Fibroblast of skin of back (primary cell): ENCODE data around the gene AP4E1.
A peak's percentile ranks its signal among the peaks of the same experiment; 100 is the strongest.
"Not testable (repeated sequence)": the region's sequence is repeated elsewhere in the genome, so short reads cannot be mapped to it uniquely, and the experiment has no call there.

Source experiments
- DNase-seq: peaks from one replicate; pipeline ENCODE4 v3.0.0-alpha.2; 2013

Gene AP4E1

DNA sequence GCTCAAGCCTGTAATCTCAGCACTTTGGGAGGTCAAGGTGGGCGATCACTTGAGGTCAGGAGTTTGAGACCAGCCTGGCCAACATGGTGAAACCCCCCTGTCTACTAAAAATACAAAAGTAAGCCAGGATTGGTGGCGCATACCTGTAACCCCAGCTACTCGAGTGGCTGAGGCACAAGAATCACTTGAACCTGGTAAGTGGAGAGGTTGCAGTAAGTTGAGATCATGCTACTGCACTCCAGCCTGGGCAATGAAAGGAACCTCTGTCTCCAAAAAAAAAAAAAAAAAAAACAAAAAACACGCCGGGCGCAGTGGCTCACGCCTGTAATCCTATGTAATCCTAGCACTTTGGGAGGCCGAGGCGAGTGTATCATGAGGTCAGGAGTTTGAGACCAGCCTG is 18.9 kb upstream of the AP4E1 start:
- DNase-seq = no peak

DNA sequence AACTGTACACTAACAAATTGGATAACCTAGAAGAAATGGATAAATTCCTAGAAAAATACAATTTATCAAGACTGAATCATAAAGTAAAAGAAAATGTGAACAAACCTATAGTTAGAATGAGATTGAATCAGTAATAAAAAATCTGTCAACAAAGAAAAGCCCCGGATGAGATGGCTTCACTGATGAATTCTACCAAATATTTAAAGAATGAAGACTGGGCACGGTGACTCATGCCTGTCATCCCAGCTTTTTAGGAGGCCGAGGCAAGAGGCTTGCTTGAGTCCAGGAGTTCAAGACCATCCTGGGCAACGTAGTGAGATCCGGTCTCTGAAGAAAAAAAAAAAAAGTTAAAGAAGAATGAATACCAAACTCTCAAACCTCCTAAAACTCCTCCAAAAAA is 17.7 kb upstream of the AP4E1 start:
- DNase-seq = peak; percentile 69

DNA sequence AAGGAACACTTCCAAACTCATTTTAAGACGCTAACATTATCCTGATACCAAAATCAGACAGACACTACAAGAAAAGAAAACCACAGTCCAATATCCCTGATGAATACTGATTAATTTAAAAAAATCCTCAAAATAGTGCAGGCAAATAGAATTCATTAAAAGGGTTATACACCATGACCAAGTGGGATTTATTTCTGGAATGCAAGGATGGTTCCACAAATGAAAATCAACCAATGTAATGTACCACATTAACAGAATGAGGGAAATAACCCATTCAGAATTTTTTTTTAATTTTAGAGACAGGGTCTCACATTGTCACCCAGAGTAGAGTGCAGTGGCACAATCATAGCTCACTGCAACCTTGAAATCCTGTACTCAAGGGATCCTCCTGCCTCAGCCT is 17.3 kb upstream of the AP4E1 start:
- no peak for DNase-seq

DNA sequence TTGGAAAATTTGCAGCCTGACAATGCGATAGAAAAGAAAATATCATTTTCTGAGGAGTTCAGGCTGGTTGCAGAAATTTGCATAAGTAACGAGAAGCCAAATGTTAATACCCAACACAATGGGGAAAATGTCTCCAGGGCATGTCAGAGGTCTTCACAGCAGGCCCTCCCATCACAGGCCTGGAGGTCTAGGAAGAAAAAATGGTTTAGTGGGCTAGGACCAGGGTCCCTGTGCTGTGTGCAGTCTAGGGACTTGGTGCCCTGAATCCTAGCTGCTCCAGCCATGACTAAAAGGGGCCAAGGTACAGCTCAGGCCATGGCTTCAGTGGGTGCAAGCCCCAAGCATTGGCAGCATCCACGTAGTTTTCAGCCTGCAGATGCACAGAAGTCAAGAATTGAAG is 14.5 kb upstream of the AP4E1 start:
- DNase-seq = no peak

DNA sequence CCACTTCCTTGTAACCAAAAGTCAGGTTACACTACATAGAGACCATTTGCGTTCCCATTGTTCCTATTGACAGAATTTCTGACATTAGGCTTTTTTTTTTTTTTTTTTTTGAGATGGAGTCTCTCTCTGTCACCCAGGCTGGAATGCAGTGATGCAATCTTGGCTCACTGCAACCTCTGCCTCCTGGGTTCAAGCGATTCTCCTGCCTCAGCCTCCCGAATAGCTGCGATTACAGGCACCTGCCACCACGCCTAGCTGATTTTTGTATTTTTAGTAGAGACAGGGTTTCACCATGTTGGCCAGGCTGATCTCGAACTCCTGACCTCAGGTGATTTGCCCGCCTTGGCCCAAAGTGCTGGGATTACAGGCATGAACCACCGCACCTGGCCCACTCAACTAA is 7.1 kb upstream of the AP4E1 start:
- not testable (repeated sequence) for DNase-seq

DNA sequence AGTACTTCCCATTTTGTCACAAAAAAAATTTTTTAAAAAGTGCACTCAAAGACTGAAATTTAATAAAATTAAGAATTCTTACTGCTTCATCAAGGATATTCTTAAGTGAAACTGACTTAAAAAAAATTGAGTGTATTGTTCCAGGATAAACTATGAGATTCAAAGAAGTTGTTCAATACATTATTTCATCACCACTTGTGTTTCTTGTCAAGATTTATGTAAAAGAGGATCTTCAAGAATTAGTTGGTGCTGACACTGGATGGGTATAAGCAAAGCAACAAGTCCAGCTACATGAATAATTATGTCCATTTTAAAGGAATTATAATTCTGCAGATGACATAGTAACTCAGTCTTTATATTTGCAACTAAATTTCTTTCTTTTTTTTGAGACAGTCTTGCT is 4.3 kb upstream of the AP4E1 start:
- no peak for DNase-seq

DNA sequence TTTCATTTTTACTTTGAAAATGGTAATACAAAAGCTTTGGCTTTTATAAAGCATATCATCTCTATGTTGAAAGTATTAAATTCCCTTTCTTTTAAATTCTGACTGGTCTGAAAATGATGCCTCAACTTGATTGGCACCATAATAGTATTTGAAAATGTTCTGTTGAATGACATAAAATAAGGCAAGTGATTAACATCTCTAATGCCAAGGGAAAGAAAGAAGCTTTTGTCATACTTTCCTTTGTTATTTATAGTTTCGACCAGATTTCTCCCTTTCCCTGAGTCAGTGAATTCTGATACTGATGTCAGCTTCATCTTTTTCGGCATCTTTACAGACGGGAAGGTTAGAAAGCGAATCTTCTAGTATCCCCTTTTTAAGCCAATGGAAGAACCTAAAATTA is 3.4 kb upstream of the AP4E1 start:
- no peak for DNase-seq

DNA sequence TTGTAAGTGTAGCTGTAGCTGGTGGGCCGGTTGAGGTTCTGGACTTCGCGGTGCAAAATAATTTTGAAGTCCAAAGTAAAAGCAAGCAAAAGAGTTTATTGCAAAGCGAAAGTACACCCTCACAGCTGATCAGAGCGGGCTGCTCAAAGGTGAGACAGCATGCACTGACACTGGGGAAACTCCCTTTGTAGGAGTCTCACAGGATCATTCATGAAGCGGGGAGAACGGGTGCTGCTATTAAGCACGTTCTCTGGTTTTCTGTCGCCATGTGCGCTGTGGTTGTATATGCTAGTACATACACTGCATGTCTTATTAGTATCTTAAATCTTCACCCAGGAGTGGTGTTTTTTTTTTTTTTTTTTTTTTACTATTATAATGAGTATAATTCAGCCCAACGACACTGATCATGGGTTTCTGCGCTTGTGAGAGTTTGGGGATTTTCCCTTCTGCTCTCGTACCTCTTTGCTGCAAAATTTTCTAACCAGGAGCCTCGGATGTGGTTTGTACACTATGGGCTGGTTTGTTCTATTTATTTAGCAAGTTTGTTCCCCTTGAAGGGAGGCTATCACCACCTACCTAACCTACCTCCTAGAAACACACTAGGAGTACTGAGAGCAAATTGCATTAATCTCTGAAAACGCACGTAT is 1.4 kb upstream of the AP4E1 start:
- DNase-seq = no peak

DNA sequence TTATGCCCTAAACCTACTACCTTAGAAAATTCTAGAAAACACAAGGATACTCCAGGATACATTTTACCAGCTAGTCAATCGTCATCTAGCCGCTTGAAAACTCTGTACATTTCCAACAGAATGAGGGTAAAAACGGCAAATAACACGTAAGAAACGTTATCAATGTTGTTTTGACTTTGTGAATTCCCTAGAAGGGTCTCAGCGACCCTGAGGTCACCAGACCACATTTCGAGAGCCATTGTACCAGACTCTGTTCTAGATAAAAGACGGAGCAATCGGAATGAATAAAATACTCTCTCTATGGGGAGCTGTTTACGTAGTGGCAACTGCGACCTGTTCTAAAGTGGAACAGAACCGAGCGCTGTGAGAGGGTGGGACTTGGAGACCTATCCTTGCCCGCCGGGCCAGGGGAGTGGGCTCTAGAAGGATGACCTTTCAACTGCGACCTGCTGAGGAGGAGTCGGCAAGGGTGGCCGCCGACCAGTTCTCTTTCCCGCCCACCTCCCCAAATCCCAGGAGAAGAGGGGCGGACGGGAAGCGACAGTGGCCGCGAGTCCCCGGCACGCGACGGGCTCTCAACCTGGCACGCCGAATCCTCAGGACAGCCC is 778 bp upstream of the AP4E1 start:
- peak; percentile 32 for DNase-seq

DNA sequence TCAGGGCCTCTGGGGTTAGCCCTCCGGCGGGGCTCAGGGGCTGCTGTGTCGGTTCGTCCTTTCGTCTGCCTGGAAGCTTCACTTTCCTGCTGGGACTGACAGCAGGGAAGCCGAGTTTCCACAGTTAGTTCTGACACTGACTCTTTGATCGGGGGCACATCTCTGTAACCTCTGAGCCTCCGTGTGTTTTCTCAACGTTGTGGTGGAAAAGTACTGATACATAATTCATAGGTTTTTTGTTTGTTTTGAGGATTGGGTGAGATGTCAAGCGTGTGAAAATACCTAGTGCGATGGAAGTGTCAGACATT is 481 bp downstream of the AP4E1 start:
- DNase-seq = no peak

DNA sequence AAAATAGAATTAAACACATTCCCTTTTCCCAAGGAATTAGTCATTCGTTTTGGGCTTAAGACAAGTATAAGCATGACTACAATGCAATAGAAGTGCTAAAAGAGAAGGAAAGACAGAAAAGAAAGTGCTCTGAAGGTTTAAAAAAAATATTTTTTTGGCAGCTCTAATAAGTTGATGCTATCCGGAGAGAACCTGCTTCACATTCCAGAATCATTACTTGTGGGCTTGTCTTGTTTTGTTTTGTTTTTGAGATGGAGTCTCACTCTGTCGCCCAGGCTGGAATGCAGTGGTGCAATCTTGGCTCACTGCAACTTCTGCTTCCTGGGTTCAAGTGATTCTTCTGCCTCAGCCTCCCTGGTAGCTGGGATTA is 1.9 kb downstream of the AP4E1 start:
- peak; percentile 94 for DNase-seq

DNA sequence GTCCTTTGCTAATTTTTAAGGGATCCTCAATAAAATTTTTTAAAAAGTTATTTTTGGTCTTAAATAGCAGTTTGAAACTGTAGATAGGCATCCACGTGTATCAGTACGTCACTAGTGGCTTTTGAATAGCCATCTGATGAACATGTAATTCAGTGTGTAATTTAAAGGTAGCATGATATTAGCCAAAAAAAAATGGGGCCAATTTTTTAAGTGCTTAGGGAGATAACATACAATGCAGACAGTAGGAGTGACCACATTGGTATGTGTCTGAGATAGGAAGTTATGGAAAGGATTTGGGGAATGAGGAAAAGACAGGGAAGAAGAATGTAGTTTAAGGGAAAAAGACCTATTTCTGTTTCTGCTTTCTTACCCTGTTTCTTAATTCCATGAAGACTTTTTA is 2.5 kb downstream of the AP4E1 start:
- DNase-seq = peak; percentile 72

DNA sequence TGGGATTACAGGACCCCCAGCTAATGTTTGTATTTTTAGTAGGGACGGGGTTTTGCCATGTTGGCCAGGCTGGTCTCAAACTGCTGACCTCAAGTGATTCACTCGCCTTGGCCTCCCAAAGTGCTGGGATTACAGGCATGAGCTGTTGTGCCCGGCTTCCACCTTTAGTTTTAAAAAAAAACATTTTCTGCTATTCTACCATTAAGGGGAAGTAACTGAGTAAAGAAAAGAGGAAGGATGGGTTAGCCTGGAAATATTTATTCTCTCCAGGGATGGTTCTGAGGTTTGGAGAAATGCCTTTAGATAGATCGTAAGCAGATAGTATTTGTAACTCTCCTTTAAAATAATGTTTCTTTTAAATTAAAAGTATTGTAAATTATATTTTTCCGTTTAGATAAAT is 3.1 kb downstream of the AP4E1 start:
- DNase-seq = peak; percentile 57

DNA sequence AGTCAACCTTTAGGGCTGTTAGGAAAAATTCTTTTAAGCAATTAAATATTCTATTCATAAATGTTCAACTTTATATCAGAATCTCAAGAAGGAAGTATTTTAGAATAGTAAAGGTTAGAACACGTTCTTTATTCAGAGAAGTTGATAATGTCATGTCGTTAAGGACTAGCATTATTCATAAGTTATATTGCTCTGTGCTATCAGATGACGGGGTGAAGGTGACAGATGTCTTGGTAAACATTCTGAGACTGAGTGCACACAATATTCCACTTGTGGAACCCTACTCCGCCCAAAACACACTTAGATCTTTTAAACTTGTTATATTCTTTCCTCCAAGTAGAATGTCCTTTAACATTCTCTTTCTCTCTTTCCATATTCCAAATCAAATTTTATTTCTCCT is 7.9 kb downstream of the AP4E1 start:
- no peak for DNase-seq

DNA sequence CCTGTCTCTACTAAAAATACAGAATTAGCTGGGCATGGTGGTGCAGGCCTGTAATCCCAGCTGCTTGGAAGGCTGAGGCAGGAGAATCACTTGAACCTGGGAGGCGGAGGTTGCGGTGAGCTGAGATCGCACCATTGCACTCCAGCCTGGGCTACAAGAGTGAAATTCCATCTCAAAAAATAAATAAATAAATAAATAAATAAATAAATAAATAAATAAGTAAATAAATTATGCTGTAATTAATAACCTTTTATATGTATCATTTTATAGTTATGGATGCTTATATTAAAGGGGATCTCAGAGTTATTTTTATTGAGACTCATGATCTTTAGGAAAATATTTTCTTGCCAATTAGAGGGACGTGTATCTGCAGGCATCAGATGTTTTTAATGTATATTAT is 10.9 kb downstream of the AP4E1 start:
- not testable (repeated sequence) for DNase-seq

DNA sequence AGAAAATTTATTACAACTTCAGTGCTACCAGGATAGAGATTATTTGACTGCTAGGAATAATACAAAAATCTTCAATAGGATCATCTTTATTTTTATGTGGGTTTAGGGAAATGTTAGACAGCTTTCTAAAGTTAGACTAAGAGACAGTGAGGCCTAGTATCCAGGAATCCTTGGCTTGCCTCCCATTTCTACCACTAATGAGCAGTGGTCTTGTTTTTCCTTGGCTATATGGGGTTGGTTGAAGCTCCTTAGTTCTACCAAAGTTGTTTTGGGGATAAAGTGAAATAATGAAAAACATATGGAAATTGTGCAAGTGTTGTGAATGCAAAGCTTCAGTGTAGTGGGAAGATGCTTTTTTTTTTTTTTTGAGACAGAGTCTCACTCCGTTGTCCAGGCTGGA is 16.8 kb downstream of the AP4E1 start:
- DNase-seq = no peak

DNA sequence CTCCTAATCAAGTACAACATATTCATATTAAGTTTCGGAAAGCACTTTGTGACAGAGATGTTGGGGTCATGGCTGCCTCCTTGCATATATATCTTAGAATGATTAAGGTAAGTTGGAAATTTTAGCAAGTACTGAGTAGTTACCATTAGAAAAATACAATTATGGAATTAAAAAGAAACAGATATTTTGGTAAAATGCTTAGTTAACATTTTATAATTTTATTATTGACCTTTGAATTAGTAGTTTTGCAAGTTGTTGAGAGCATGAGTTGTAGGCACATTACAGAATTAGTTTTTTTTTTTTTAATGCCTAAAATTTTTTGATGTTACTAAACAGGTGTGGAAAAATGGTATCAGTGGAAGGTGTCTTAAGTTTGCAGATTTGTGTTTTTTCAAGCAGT is 20.6 kb downstream of the AP4E1 start:
- no peak for DNase-seq

DNA sequence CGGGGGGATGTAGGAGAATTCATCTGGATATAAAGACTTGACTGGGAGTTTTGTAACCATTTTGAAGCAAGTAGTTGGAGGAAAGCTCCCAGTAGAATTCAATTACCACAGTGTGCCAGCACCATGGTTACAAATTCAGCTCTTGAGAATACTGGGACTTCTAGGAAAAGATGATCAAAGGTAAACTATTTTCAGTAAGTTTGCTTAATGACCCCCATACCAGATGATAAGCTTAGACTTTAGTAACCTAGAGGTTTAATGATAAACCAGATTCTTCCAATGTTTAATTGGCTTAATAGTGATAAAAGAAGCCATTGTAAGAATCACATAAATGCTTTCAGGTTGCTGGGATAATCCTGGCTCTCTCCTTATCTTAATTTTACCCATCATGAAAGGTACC is 22.3 kb downstream of the AP4E1 start:
- no peak for DNase-seq

DNA sequence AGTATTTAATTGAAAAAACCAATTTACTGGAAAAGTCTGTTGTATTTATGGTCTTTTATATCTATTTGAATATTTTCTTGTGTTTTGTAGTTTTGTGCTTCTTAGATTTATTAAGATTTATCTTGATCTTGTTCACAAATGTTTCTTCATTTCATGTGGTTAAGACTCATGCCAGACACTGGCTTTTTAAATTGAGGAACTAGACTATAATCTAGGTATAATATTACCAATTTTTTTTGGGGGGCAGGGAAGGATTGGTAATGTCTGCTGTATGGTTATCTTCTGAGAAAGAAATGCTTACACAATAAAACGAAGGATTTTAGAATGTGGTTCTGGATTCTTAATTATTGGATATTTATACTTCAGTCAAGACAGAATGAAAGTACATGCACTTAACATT is 24.9 kb downstream of the AP4E1 start:
- no peak for DNase-seq

DNA sequence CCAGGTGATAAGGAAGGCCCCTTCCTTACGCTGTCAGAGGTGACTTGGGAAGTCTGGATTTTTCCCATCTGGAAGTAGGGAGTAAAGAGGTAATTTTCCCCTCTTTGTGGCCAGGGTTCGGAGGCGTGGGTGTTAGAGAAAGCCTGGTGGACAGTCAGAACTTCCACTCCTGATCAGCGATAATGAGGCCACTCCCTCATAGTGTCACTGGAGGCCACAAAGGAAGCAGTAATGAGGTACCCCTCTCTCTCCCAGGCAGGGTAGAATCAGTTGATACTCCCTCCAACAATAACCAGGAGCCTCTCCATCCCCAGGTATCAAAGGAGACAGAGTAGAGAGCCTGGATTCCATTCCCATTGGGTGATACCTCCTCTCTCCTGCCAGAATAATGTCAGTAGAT is 30.0 kb downstream of the AP4E1 start:
- no peak for DNase-seq

DNA sequence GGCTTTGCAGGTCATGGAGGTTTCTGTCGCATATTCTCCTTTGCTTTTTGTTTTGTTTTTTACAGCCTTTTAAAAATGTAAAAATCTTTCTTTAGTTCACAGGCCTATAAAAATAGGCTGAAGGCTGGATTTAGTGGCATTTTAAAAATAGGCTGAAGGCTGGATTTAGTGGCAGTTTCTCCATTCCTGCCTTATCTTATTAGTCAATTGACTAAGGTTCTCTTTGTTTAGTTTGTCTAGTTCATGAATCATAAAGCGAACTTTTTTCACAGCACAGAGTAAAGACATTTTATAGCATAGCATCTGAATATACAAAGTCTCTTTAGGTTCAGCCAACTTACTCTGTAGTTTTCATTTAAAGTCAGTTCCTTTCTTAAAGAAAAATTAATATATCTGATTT is 31.4 kb downstream of the AP4E1 start:
- DNase-seq = peak; percentile 64

DNA sequence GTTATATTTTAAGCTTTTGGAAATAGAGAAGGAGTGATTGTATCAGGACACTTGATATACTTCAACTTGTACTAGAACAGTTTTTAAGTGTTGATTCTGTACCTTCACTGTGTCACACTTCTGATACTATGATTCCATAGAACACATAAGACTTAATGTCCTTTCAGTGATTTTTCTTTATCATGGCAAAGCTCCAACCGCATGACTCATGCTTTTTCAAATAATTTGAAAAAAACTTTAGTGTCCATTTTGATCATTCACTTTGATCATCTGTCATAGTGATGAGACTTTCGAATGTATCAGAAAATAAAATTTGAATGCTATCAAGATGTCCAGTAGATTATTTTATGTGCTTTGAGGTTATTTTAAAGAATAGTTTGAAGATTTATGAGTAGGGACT is 32.0 kb downstream of the AP4E1 start:
- DNase-seq = peak; percentile 50

DNA sequence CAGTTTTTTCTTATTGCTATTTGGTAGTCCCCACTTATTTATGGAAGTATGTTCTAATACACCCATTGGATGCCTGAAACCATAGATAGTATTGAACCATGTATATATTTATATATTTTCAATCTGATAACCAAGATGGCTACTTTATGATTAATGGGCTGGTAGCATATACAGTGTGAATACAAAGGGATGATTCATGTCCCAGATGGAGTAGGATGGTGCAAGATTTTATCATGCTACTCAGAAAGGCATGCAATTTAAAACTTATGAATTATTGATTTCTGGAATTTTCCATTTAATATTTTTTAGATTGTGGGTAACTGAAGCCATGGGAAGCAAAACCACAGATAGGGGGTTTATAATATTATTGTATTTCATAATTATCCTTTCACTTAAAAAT is 35.2 kb downstream of the AP4E1 start:
- no peak for DNase-seq

DNA sequence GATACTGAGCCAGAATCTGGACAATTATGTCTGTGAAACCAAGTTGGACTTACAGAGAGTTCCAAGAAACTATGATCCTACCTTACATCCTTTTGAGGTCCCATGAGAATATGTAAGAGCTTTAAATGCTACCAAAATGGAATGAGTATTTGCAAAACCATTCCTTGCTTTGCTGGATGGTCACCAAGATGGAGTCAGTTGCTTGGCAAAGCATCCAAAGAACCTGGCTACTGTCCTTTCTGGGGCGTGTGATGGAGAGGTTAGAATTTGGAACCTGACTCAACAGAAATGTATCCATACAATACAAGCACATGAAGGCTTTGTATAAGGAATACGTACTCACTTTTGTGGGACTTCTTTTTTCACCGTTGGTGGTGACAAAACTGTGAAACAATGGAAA is 36.2 kb downstream of the AP4E1 start:
- no peak for DNase-seq

DNA sequence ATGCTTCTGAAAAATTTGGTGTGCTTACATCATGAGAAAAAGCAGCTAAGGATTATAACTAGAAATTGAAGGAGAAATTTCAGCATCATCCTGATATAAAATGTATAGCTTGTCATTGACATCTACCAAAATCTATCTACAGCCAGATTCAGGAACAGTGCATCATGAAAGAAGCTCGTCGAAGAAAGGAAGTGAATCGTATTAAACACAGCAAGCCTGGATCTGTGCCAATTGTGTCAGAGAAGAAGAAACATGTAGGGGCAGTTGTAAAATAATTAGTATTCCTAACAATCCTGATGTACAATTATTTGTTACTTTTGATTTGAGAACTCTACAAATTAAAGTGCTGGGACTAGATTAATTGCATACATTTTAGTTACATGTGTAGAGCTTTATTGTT is 37.2 kb downstream of the AP4E1 start:
- peak; percentile 15 for DNase-seq
